ENCODE measurements around the gene RAD51B.

DNA sequence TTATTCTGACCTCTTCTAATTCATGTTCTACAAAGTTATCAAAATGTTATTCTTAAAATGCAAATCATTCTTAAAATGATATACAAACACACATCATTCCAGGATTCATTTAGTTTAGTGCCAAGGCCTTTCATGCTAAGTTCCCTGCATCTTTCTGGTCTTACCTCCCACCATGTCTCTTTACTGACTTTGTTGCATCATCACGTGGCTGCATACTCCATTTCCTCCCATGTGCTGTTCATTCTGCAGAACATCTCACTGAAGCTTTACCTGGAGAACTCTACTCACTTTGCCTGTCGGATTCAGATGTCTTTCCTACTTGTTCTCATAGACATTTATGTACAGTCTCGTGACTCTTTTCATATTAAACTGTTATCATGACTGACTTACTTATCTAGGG is 278.1 kb downstream of the RAD51B start:
- TF ChIP-seq, protein P1, sequence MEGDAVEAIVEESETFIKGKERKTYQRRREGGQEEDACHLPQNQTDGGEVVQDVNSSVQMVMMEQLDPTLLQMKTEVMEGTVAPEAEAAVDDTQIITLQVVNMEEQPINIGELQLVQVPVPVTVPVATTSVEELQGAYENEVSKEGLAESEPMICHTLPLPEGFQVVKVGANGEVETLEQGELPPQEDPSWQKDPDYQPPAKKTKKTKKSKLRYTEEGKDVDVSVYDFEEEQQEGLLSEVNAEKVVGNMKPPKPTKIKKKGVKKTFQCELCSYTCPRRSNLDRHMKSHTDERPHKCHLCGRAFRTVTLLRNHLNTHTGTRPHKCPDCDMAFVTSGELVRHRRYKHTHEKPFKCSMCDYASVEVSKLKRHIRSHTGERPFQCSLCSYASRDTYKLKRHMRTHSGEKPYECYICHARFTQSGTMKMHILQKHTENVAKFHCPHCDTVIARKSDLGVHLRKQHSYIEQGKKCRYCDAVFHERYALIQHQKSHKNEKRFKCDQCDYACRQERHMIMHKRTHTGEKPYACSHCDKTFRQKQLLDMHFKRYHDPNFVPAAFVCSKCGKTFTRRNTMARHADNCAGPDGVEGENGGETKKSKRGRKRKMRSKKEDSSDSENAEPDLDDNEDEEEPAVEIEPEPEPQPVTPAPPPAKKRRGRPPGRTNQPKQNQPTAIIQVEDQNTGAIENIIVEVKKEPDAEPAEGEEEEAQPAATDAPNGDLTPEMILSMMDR (IDR thresholded peaks at IDR 0.05): no peak
- TF ChIP-seq POLR2A (IDR thresholded peaks at IDR 0.05): no peak
